Measurements from ENCODE around the gene DCBLD2.

DNA sequence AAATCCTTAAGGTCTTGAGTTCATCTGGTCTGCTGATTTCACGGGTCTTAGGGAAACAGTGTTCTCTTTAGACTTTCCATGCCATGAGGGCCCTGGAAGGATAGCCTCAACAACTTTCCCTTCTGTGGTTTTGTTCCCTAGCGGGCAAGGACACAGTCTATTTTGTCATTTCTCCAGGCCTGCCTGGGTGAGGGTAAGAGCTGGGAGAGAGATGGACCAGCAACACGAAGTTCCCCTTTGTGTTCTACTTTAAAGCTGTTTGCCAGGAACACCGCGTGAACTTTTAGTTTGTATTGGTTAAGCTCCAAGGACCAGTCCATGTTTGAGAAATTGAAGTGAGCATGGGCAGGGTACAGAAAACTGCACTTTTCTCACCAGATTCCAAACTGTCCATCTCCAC, 117.5 kb downstream of the DCBLD2 start:
- TF ChIP-seq, protein P1, sequence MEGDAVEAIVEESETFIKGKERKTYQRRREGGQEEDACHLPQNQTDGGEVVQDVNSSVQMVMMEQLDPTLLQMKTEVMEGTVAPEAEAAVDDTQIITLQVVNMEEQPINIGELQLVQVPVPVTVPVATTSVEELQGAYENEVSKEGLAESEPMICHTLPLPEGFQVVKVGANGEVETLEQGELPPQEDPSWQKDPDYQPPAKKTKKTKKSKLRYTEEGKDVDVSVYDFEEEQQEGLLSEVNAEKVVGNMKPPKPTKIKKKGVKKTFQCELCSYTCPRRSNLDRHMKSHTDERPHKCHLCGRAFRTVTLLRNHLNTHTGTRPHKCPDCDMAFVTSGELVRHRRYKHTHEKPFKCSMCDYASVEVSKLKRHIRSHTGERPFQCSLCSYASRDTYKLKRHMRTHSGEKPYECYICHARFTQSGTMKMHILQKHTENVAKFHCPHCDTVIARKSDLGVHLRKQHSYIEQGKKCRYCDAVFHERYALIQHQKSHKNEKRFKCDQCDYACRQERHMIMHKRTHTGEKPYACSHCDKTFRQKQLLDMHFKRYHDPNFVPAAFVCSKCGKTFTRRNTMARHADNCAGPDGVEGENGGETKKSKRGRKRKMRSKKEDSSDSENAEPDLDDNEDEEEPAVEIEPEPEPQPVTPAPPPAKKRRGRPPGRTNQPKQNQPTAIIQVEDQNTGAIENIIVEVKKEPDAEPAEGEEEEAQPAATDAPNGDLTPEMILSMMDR (conservative IDR thresholded peaks at IDR 0.05; ENCODE audit: low read depth, low read length): no peak
- no peak for TF ChIP-seq CHD1 (IDR thresholded peaks at IDR 0.05; ENCODE audit: low read depth, low read length)
- TF ChIP-seq, protein P2, sequence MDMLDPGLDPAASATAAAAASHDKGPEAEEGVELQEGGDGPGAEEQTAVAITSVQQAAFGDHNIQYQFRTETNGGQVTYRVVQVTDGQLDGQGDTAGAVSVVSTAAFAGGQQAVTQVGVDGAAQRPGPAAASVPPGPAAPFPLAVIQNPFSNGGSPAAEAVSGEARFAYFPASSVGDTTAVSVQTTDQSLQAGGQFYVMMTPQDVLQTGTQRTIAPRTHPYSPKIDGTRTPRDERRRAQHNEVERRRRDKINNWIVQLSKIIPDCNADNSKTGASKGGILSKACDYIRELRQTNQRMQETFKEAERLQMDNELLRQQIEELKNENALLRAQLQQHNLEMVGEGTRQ (IDR thresholded peaks at IDR 0.05; ENCODE audit: low read depth, low read length): no peak
- no peak for TF ChIP-seq BHLHE40 (IDR thresholded peaks at IDR 0.05; ENCODE audit: low read depth, low read length)
- no peak for TF ChIP-seq POLR2A (IDR thresholded peaks at IDR 0.05; ENCODE audit: low read depth, low read length)
- TF ChIP-seq RAD21 (IDR thresholded peaks at IDR 0.05; ENCODE audit: low read length): no peak
- TF ChIP-seq MXI1 (IDR thresholded peaks at IDR 0.05; ENCODE audit: borderline replicate concordance, low read depth, low read length): no peak
